Peyer's patch (tissue), 4 donors: ENCODE results near the gene IGF1R.

ENCODE experiments used
- POLR2A ChIP-seq, 2 donors: fragments of 450-650 bp; IDR thresholded peaks; one replicate each; pipeline ENCODE4 v1.5.1; 2017; ENCODE audit warnings: antibody characterized with exemption in 2 of 2, mild to moderate bottlenecking in 2 of 2, moderate library complexity in 2 of 2
- TF ChIP-seq, protein P1 (sequence below), 6 experiments: fragments of 450-650 bp in 4 of 6; fragments of 200-600 bp in 2 of 6; sonication (generic) in 1 of 6; IDR thresholded peaks; one replicate each; pipeline ENCODE4 v1.5.1; 2017 to 2019; ENCODE audit warnings: antibody characterized with exemption in 6 of 6, mild to moderate bottlenecking in 3 of 6, moderate library complexity in 1 of 6

DNA sequence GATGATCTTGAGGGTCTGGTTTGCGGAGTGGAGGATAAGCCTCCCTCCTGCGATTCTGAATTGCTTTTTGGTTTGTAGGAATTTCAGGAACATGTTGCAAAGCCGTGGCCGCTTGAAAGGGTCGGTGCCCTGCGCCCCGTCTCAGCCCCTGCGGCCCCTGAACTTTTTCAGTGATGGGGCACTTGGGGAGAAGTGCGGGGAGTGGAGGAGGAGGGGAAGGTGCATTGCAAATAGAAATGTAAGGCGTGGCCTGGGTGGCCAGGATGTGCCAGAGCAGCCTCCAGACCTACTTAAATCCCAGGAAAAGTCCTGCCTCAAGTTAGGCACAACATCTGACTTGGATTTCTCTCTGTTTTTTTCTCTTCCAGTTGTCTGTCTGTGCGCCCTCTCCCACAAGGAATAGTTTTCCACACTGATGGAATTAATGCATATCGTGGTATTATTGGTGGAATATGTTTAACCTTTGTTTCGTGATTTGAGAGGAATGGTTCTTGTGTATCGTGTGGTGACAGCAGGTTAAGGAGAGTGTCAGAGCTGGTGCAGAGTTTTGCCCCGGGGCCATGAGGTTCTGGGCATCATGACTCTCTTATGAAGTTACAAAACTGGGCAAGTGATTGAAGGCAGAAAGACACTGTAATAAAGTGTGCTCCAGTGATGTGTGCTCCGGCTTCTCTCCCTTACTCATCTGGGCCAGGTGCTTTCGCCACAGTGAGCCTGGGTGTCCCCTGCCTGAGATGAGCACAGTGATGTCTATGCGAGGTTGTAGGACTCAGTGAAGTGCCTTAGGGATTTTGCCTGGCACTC, 205.5 kb downstream of the IGF1R start:
- TF ChIP-seq, protein P1, sequence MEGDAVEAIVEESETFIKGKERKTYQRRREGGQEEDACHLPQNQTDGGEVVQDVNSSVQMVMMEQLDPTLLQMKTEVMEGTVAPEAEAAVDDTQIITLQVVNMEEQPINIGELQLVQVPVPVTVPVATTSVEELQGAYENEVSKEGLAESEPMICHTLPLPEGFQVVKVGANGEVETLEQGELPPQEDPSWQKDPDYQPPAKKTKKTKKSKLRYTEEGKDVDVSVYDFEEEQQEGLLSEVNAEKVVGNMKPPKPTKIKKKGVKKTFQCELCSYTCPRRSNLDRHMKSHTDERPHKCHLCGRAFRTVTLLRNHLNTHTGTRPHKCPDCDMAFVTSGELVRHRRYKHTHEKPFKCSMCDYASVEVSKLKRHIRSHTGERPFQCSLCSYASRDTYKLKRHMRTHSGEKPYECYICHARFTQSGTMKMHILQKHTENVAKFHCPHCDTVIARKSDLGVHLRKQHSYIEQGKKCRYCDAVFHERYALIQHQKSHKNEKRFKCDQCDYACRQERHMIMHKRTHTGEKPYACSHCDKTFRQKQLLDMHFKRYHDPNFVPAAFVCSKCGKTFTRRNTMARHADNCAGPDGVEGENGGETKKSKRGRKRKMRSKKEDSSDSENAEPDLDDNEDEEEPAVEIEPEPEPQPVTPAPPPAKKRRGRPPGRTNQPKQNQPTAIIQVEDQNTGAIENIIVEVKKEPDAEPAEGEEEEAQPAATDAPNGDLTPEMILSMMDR (IDR thresholded peaks at IDR 0.05), result no peak
- TF ChIP-seq POLR2A (IDR thresholded peaks at IDR 0.05), result no peak
